HCT116 (cell line): ENCODE data around the gene BSN. TPM values are rescaled to one million over a fixed set of nuclear protein-coding genes. Genes with fewer than 3 reads are reported as not detected.

Experiments used
- ATAC-seq: fragments of 200-7000 bp; cut with Tn5 transposase; 2 replicates; pipeline ENCODE4 v1.9.1; 2020; ENCODE audit warnings: mild to moderate bottlenecking, moderate library complexity
- BruUV-seq: library from RNA; stranded (reverse); fragments of 400-500 nt; replicated peaks from 2 replicates; lab custom pipeline; 2021; lab: Mats Ljungman, UMichigan
- CTCF ChIA-PET: fragments of 300-600 bp; sonication (Branson Sonifier 250); formaldehyde crosslinking; loops from one replicate; lab custom pipeline; 2021; ENCODE audit warnings: antibody characterized with exemption; lab: Charles Lee
- POLR2A ChIA-PET: fragments of 300-600, 350-600 bp; sonication (Branson Sonifier 250); formaldehyde crosslinking; loops from one replicate; lab custom pipeline; 2021; ENCODE audit warnings: antibody characterized with exemption; lab: Charles Lee
- RAD21 ChIA-PET, 2 experiments: fragments of 300-600 bp; sonication (Branson Sonifier 250); formaldehyde crosslinking; loops; one replicate each; lab custom pipeline; 2023; ENCODE audit warnings: low total read pairs in 2 of 2; ENCODE audit not compliant: uncharacterized antibody in 2 of 2, unreplicated experiment in 2 of 2, low non-redundant PET in 1 of 2; lab: Charles Lee
- DNase-seq: peaks from one replicate; pipeline ENCODE4 v3.0.0-alpha.2; 2010; ENCODE audit warnings: low read depth, low spot score
- H2AFZ ChIP-seq: fragments of 200-600 bp; shearing (Covaris generic), sonication (generic); 2 replicates; pipeline ENCODE4 v1.6.1; 2017; ENCODE audit warnings: low read depth, mixed run types, mixed read lengths, antibody characterized with exemption, low read length; ENCODE audit not compliant: poor library complexity, severe bottlenecking
- H3K27ac ChIP-seq: 2 replicates; pipeline ENCODE4 v1.5.1; 2012; ENCODE audit warnings: low read depth, low read length
- H3K27me3 ChIP-seq: fragments of 200-600 bp; sonication (generic); 2 replicates; pipeline ENCODE4 v1.6.1; 2016; ENCODE audit warnings: mixed run types, low read length, mixed read lengths; ENCODE audit not compliant: insufficient read depth
- H3K36me3 ChIP-seq, 2 experiments: fragments of 200-500 bp in 1 of 2; fragments of 200-600 bp in 1 of 2; sonication (Bioruptor generic) in 1 of 2; sonication (generic) in 1 of 2; 2 replicates each; pipeline versions ENCODE4 v1.5.1 to v1.6.1; 2014 to 2016; ENCODE audit warnings: low read length in 2 of 2, inconsistent platforms in 1 of 2, mixed read lengths in 1 of 2, mixed run types in 1 of 2; ENCODE audit not compliant: insufficient read depth in 2 of 2, control insufficient read depth in 1 of 2
- H3K4me1 ChIP-seq, 2 experiments: fragments of 200-600 bp in 1 of 2; sonication (generic) in 1 of 2; 2 replicates each; pipeline versions ENCODE4 v1.5.1 to v1.6.1; 2012 to 2017; ENCODE audit warnings: low read length in 2 of 2, inconsistent platforms in 1 of 2, mild to moderate bottlenecking in 1 of 2, mixed read lengths in 1 of 2, mixed run types in 1 of 2, moderate library complexity in 1 of 2; ENCODE audit not compliant: insufficient read depth in 2 of 2, control insufficient read depth in 1 of 2
- H3K4me2 ChIP-seq: fragments of 200-600 bp; sonication (generic); 2 replicates; pipeline ENCODE4 v1.6.1; 2017; ENCODE audit warnings: mixed run types, low read length, mixed read lengths
- H3K4me3 ChIP-seq, 2 experiments: fragments of 200-600 bp in 1 of 2; sonication (generic) in 1 of 2; replicated peaks in 1 of 2; 2 replicates each; pipeline ENCODE4 v1.5.1; 2011 to 2016; ENCODE audit warnings: low read length in 2 of 2, control low read depth in 1 of 2, low read depth in 1 of 2, mild to moderate bottlenecking in 1 of 2, mixed read lengths in 1 of 2, mixed run types in 1 of 2
- H3K79me2 ChIP-seq: fragments of 200-600 bp; sonication (generic); 2 replicates; pipeline ENCODE4 v1.6.1; 2017; ENCODE audit warnings: mild to moderate bottlenecking, mixed run types, low read length, moderate library complexity, mixed read lengths; ENCODE audit not compliant: insufficient read depth
- H3K9ac ChIP-seq: fragments of 200-600 bp; sonication (generic); 2 replicates; pipeline ENCODE4 v1.6.1; 2016; ENCODE audit warnings: low read length, mixed read lengths
- H3K9me2 ChIP-seq: fragments of 200-600 bp; sonication (generic), shearing (Covaris generic); 2 replicates; pipeline ENCODE4 v1.6.1; 2017; ENCODE audit warnings: mixed run types, mild to moderate bottlenecking, moderate library complexity; ENCODE audit not compliant: insufficient read depth
- H3K9me3 ChIP-seq, 2 experiments: fragments of 200-500 bp in 1 of 2; fragments of 200-600 bp in 1 of 2; sonication (Bioruptor generic) in 1 of 2; sonication (generic) in 1 of 2; 2 replicates each; pipeline ENCODE4 v1.6.1; 2014 to 2017; ENCODE audit warnings: low read length in 2 of 2, mixed read lengths in 2 of 2, inconsistent platforms in 1 of 2, low read depth in 1 of 2, mild to moderate bottlenecking in 1 of 2, mixed run types in 1 of 2, moderate library complexity in 1 of 2; ENCODE audit not compliant: control insufficient read depth in 1 of 2, insufficient read depth in 1 of 2
- H4K20me1 ChIP-seq: fragments of 200-600 bp; sonication (generic), shearing (Covaris generic); 2 replicates; pipeline ENCODE4 v1.6.1; 2017; ENCODE audit warnings: mixed run types, mild to moderate bottlenecking, moderate library complexity; ENCODE audit not compliant: insufficient read depth
- CBX3 ChIP-seq: IDR thresholded peaks from 2 replicates; pipeline ENCODE4 v1.6.1; 2012; ENCODE audit warnings: low read depth
- CEBPB ChIP-seq: IDR thresholded peaks from 2 replicates; pipeline ENCODE4 v1.6.1; 2012; ENCODE audit warnings: low read depth
- CTCF ChIP-seq, 3 experiments: fragments of 200-600 bp in 1 of 3; sonication (generic) in 1 of 3; IDR thresholded peaks in 2 of 3; conservative IDR thresholded peaks in 1 of 3; 2 replicates each; pipeline ENCODE4 v1.5.1; 2012 to 2017; ENCODE audit warnings: low read depth in 2 of 3, low read length in 2 of 3, antibody characterized with exemption in 1 of 3, borderline replicate concordance in 1 of 3, control low read depth in 1 of 3, mild to moderate bottlenecking in 1 of 3, mixed read lengths in 1 of 3, mixed run types in 1 of 3, moderate library complexity in 1 of 3; ENCODE audit not compliant: insufficient read depth in 1 of 3
- ELF1 ChIP-seq: IDR thresholded peaks from 2 replicates; pipeline ENCODE4 v1.6.1; 2012; ENCODE audit warnings: low read depth, borderline replicate concordance
- FOSL1 ChIP-seq: IDR thresholded peaks from 2 replicates; pipeline ENCODE4 v1.6.1; 2012; ENCODE audit warnings: low read depth
- JUND ChIP-seq: IDR thresholded peaks from 2 replicates; pipeline ENCODE4 v1.6.1; 2012
- RAD21 ChIP-seq: IDR thresholded peaks from 2 replicates; pipeline ENCODE4 v1.6.1; 2012; ENCODE audit warnings: low read depth, mild to moderate bottlenecking
- REST ChIP-seq: IDR thresholded peaks from 2 replicates; pipeline ENCODE4 v1.6.1; 2012; ENCODE audit warnings: low read depth
- SRF ChIP-seq: IDR thresholded peaks from 2 replicates; pipeline ENCODE4 v1.6.1; 2012; ENCODE audit warnings: low read depth
- TCF7L2 ChIP-seq: IDR thresholded peaks from 2 replicates; pipeline ENCODE4 v1.7.0; 2011; ENCODE audit warnings: borderline replicate concordance, inconsistent platforms; ENCODE audit not compliant: insufficient read depth, insufficient read length; ENCODE audit errors: extremely low read depth
- YY1 ChIP-seq: IDR thresholded peaks from 2 replicates; pipeline ENCODE4 v1.6.1; 2011; ENCODE audit warnings: low read length, low read depth, moderate library complexity, mild to moderate bottlenecking; ENCODE audit not compliant: insufficient replicate concordance; ENCODE audit errors: extremely low read depth
- ZBTB33 ChIP-seq: IDR thresholded peaks from 2 replicates; pipeline ENCODE4 v1.6.1; 2011; ENCODE audit warnings: mild to moderate bottlenecking, low read length, moderate library complexity; ENCODE audit not compliant: insufficient replicate concordance; ENCODE audit errors: extremely low read depth
- ZFX ChIP-seq: fragments of 450-650 bp; IDR thresholded peaks from 2 replicates; pipeline ENCODE4 v1.6.1; 2017
- intact Hi-C: fragments of 100-400 bp; cut with micrococcal nuclease; formaldehyde crosslinking; loops from 2 replicates; pipeline ENCODE4 v1.10.0; 2022
- total RNA-seq: library from RNA; stranded (reverse); gene quantifications from one replicate; pipeline ENCODE4 v1.2.1, GENCODE V29; 2021; ENCODE audit not compliant: unreplicated experiment

The BSN gene
- total RNA-seq, 1 experiment from 2014 or later: 1.5 TPM

GRCh38 chr3:49681232-49681522 is 126.9 kb downstream of the BSN start:
- no peak for TF ChIP-seq CEBPB
- H3K27me3 ChIP-seq: no peaks in the 10 kb centered on the region
- H3K27ac ChIP-seq: no peak overlapping the region
- no peak overlapping the region for H3K9ac ChIP-seq
- H3K4me3 ChIP-seq: no peak overlapping the region
- DNase-seq (no peak), ATAC-seq (no peak)
- no peak overlapping the region for H3K4me2 ChIP-seq
- peaks cover 8% of the 10 kb centered on the region; the same call in 1 of the 2 replicates for H3K79me2 ChIP-seq
- H3K9me3 ChIP-seq: no peaks in the 10 kb centered on the region
- ChIA-PET POLR2A (no interaction called here), CTCF (no interaction called here), RAD21 (no interaction called here)
- no peaks in the 10 kb centered on the region for H4K20me1 ChIP-seq
- H3K36me3 ChIP-seq: peaks cover 30 to 66% of the 10 kb centered on the region in 2 experiments; a peak in 3 of 4 replicates
- BruUV-seq: no TSS peak
- no peaks in the 10 kb centered on the region for H3K4me1 ChIP-seq
- intact Hi-C loops: no loop called here
- H3K9me2 ChIP-seq: no peaks in the 10 kb centered on the region
- no peak overlapping the region for H2AFZ ChIP-seq

GRCh38 chr3:49681543-49681942 is 127.3 kb downstream of the BSN start:
- ATAC-seq (no peak), DNase-seq (no peak)
- RAD21 ChIA-PET: no interaction called here
- no peaks in the 10 kb centered on the region for H3K9me3 ChIP-seq
- no peak overlapping the region for H2AFZ ChIP-seq
- H3K9me2 ChIP-seq: no peaks in the 10 kb centered on the region
- H3K27me3 ChIP-seq: no peaks in the 10 kb centered on the region
- POLR2A ChIA-PET: no interaction called here
- no peak overlapping the region for H3K4me3 ChIP-seq
- H3K79me2 ChIP-seq: peaks cover 4% of the 10 kb centered on the region; the same call in 1 of the 2 replicates
- H3K4me1 ChIP-seq: no peaks in the 10 kb centered on the region
- H3K9ac ChIP-seq: no peak overlapping the region
- CTCF ChIA-PET: no interaction called here
- no peak overlapping the region for H3K4me2 ChIP-seq
- no peak overlapping the region for H3K27ac ChIP-seq
- intact Hi-C loops: no loop called here
- H4K20me1 ChIP-seq: no peaks in the 10 kb centered on the region
- BruUV-seq: no TSS peak
- peaks cover 27 to 62% of the 10 kb centered on the region in 2 experiments; a peak in 3 of 4 replicates for H3K36me3 ChIP-seq
- TF ChIP-seq ELF1: no peak
- no peak for TF ChIP-seq REST
- no peak for TF ChIP-seq JUND
- TF ChIP-seq TCF7L2: no peak
- TF ChIP-seq RAD21: no peak
- TF ChIP-seq FOSL1: no peak
- no peak for TF ChIP-seq CBX3
- no peak for TF ChIP-seq ZBTB33
- no peak for TF ChIP-seq SRF
- TF ChIP-seq ZFX: no peak
- no peak for TF ChIP-seq CTCF (IDR thresholded peaks at IDR 0.05 in 2 of 3, conservative IDR thresholded peaks at IDR 0.05 in 1 of 3; ENCODE audit: borderline replicate concordance in 1 of 3, insufficient read depth in 1 of 3, low read depth in 2 of 3, low read length in 2 of 3)
- TF ChIP-seq YY1: no peak
